Stimulated activated CD4-positive, alpha-beta T cell treated with anti-CD3 and anti-CD28 coated beads, Interleukin-12 subunit alpha, Interleukin-12 subunit beta, amount 100 ng/mL, for 48 hours (primary cell): ENCODE results near the gene TSPAN2.

ENCODE experiments used
- DNase-seq, 3 donors: peaks; one replicate each; pipeline ENCODE4 v3.0.0-alpha.2; 2020; ENCODE audit warnings: low read depth in 2 of 3, low spot score in 1 of 3

Gene TSPAN2

GRCh38 chr1:115114308-115114707, 25.0 kb upstream of the TSPAN2 start:
- no peak for DNase-seq

GRCh38 chr1:115113766-115114165, 24.5 kb upstream of the TSPAN2 start:
- DNase-seq, result no peak

- peak; percentile 6 to 54 (median 39) for DNase-seq
Observed at GRCh38 chr1:115112496-115113375, 23.4 kb upstream of the TSPAN2 start.

DNA sequence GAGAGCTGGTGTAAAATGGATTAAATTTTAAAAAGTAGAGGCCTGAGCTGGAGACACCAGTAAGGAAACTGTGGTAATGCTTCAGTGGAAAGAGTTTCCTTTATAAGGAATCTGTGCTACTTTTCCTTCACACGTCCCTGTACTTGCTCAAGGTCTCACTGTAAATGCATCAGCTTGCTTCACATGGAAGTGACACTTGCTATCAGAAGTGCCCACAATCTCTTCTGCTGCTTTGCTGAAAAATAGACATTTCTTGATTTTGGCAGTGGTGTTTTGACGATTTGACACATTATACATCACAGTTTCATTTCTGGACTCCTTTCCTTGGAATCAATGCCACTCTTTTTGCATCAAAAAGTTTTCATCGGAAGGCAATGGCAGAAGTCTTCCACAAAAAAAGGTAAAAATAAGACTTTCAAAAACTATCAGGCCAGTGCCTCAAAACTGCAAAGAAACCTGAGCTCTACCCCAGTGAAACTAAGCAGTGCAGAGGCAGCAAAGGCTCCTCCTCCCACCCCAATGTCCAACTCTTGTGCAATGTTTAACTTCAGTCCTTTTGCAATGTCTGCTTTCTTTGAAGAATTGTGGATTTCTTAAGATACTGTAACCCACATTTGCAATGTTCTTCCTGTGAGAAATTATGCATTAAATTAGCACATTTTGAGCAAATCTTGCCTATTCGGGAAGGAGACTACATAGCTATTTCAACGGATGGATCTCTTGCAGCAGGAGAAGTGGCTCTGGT, 18.4 kb upstream of the TSPAN2 start:
- no peak for DNase-seq

GRCh38 chr1:115105831-115106230, 16.5 kb upstream of the TSPAN2 start:
- no peak for DNase-seq

GRCh38 chr1:115099693-115100050, 10.4 kb upstream of the TSPAN2 start:
- no peak for DNase-seq

- peak; percentile 28 to 42 (median 33) for DNase-seq
Observed at GRCh38 chr1:115098979-115099692, 9.8 kb upstream of the TSPAN2 start.

DNA sequence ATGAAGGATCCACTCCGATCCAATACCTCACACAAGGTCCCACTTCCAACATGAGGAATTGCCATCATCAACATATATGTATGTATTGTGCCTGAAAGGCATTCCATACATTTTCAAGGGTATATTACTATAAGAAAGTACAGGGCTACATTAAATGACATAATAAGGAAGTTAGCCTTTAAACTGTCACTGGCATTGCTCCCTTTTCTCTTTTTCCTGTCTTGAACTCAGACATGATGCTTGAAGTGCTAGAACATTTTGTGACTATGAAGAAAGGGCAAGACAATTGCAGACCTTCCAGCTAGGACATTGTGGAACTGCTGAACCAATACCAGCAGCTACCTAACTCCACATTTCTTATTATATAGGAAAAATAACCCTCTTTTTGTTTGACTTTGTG, 2.9 kb upstream of the TSPAN2 start:
- no peak for DNase-seq

DNA sequence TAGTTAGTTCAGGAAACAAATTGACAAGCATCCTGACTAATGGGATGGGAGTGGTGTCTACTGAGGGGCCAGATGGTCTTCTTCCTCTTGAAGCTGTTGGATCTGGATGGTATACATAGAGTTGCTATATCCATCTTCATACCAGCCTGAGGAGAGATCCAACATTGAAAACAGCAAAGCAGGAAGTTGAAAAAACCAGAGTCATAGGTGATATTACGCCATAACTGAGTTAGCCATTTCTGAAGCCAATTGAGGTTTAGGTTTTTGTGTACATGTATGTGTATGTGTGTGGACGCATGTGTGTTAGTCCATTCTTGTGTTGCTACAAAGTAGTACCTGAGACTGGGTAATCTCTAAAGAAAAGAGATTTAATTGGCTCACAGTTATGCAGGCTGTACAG, 2.3 kb upstream of the TSPAN2 start:
- DNase-seq, result no peak

DNA sequence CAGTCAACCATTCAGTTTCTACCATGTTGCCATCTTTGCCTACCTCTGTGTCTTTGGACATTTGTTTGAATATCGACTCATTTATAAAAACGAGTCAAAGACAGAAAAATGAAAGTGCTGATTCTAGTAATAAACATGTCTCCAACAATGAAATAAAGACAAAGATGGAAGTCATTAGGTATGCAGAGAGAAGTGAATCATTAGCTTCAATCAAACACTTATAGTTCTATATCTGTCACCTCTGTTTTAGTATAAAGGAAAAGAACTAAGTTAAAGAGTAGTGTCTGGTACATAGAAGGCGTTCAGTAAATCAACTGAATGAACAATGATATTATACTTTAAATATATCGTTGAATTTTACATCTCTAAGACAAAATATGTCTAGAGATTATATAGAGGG, 1.7 kb upstream of the TSPAN2 start:
- no peak for DNase-seq

DNA sequence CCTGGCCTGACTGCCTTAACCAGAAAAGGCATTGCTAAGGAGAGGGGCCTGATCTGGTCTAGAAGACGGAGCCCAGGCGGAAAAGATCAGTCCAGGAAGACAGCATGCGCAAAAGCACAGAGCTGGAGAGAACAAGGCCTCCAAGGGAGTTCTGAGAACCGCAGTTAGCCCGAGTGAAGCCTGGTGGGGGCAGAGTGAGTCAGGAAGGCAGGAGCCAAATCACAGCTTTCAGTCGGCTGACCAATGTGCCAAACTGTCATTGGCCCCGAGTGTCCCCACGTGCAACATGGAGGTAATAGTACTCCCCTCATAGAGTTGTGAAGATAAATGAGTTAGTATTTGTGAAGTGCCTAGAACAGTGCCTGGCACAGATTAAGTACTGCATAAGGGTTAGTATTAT, 1.2 kb upstream of the TSPAN2 start:
- DNase-seq, result no peak

- no peak for DNase-seq
Observed at GRCh38 chr1:115090186-115090490, 835 bp upstream of the TSPAN2 start.

GRCh38 chr1:115088871-115089419, 358 bp downstream of the TSPAN2 start:
- DNase-seq, result no peak

GRCh38 chr1:115088115-115088778, 1.1 kb downstream of the TSPAN2 start:
- no peak for DNase-seq

DNA sequence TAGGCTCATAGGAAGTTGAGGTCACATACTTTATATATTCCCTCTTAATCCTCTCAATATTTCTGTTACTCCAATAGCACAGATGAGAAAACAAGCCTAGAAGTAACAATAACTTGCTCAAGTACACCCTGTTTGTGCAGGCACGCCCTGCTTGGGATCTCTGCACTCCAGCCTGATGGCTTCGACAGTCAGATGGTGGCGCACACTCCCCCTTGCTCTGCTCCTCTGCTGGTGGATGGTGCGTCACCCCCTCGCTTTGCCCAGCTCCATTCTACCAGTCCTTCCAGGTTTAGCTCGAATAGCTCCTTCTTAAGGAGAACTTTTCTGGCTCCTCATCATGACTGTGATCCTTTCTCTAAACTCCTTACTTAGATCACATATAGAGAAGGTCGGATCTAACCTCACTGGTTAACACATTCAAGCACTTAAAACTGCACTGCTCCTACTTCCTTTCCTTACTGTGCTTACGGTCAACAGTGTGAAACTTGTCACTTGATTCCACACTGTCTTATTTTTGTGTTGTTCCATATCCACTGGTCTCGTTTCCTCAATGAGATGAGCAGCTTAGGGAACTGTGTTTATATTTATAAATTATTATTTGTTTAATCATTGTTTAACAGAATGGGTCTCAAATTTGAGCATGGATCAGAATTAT, 3.0 kb downstream of the TSPAN2 start:
- no peak for DNase-seq

DNA sequence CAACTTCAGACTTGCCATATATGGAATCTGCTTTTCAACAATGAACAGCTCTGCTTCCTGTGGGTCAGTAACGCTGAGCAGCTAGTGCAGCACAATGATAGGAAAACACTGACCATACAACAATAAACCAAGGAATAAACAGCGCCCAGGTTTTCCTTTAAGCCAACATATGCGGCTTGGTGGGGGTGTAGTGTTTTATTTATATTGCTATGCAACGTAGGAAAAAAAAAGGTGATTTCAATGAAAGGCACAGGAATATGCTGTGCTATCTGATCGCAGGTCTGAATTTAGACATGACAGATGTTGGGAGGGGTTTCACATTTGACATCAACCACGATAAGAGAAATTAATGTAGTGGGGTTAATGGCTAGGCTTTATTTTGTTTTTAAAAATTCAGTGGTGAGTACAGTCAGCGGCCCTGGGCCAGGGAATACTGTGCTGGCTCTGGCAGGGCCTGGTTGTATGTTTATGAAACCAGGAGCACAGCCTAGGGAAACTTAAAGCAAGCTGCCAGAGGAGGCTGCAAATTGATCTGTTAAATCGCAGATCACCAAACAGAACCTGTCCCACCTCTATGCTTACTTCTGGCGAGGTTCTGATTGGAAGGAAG, 4.3 kb downstream of the TSPAN2 start:
- no peak for DNase-seq

GRCh38 chr1:115082949-115083348, 6.4 kb downstream of the TSPAN2 start:
- DNase-seq, result no peak

DNA sequence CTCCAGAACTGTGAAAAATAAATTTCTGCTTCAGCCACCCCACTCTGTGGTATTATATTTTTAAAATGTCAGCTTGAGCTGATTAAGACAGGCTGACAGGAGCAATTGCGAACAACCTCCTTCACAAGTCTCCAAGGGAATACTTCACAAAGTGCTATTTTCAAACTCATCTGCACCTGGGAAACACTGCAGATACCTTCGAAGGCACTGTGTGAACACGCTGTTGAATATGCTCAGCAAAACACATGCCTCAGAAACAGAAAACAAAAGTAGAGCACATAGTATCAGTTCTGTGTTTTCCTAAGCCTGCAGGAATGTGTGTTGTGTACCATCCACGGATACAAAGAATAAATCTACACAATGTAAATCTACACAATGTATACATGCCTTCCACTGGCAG, 10.6 kb downstream of the TSPAN2 start:
- DNase-seq, result no peak

DNA sequence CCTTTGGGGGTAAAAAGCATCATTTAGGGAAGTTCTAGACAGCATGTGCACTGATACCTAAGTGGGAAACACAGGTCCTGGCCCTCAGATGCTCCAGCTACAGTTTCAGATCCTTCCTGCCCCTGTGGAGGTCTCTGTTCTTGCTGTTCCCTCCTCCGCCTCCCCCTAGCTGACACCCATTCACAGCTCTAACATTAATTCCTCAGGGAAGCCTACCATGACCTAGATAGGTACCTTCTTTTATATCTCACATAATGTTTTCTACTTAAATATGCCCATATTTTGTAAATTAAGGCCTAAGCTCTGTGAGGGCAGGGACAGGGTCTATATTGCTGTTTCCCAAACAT, 11.3 kb downstream of the TSPAN2 start:
- no peak for DNase-seq

DNA sequence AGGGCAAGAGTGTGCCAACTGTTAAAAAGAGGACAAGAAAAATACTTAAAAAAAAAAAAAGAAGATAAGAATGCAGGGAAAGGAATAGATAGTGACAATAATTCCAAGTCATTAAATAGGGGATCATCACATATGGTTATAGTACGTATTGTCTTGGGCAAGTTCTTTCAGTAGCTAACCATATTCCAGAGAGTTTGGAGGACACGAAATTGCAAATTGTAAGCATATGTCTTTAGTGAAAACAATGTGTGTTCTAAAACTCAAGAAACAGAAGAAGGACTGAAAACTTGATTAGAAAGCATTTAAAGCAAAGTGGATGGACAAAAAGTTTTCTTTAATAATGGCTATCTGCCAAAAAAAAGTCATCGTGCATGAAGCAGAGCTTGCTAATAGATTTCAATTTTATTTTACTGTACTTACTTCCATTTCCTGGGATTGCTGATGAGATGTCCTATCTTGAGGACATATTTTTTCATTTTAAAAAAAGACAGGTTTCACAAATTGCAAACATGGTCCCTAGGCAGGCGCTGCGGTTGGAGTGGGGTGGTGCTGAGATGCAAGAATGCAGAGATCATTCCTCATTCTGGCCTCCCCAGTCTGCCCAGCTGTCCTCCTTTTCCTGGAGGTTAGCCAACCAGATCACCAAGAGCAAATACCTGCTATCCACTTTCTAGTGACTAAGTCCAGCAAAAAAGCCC, 11.9 kb downstream of the TSPAN2 start:
- DNase-seq, result no peak
